HG03460 (cell line): ENCODE measurements around the gene RAD51B.
"Not testable (repeated sequence)": the region's sequence is repeated elsewhere in the genome, so short reads cannot be mapped to it uniquely, and the experiment has no call there.

Experiments used
- ATAC-seq: cut with Tn5 transposase; IDR thresholded peaks from one replicate; pipeline ENCODE4 v1.9.1; 2021; ENCODE audit not compliant: unreplicated experiment

The RAD51B gene

GRCh38 chr14:68698773-68699172, 879.2 kb downstream of the RAD51B start:
- not testable (repeated sequence) for ATAC-seq

GRCh38 chr14:68701001-68701741, 881.6 kb downstream of the RAD51B start:
- no peak for ATAC-seq

GRCh38 chr14:68702135-68702534, 882.6 kb downstream of the RAD51B start:
- ATAC-seq = no peak

- no peak for ATAC-seq
These were observed 883.0 kb downstream of the RAD51B start for GRCh38 chr14:68702578-68702977.

- no peak for ATAC-seq
These were observed 883.5 kb downstream of the RAD51B start for GRCh38 chr14:68703093-68703492.

GRCh38 chr14:68704736-68705720, 885.4 kb downstream of the RAD51B start:
- ATAC-seq = no peak

GRCh38 chr14:68705741-68706283, 886.2 kb downstream of the RAD51B start:
- no peak for ATAC-seq

- ATAC-seq = no peak
These were observed 887.9 kb downstream of the RAD51B start for GRCh38 chr14:68707482-68707881.

- no peak for ATAC-seq
These were observed 888.8 kb downstream of the RAD51B start for GRCh38 chr14:68708343-68708742.

- no peak for ATAC-seq
These were observed 889.4 kb downstream of the RAD51B start for GRCh38 chr14:68709007-68709406.

- ATAC-seq = no peak
These were observed 891.2 kb downstream of the RAD51B start for GRCh38 chr14:68710776-68711175.

- no peak for ATAC-seq
These were observed 892.2 kb downstream of the RAD51B start for GRCh38 chr14:68711561-68712309.

GRCh38 chr14:68712703-68713370, 893.3 kb downstream of the RAD51B start:
- ATAC-seq = no peak

GRCh38 chr14:68713782-68714181, 894.2 kb downstream of the RAD51B start:
- ATAC-seq = no peak

- no peak for ATAC-seq
These were observed 895.7 kb downstream of the RAD51B start for GRCh38 chr14:68714991-68715924.

- no peak for ATAC-seq
These were observed 897.1 kb downstream of the RAD51B start for GRCh38 chr14:68716698-68717097.

- ATAC-seq = no peak
These were observed 898.7 kb downstream of the RAD51B start for GRCh38 chr14:68718023-68718990.
